NK-92 (cell line): ENCODE measurements around the gene SUPT20H.
"Not testable (repeated sequence)": the region's sequence is repeated elsewhere in the genome, so short reads cannot be mapped to it uniquely, and the experiment has no call there.

Experiments used
- DNase-seq: peaks from one replicate; lab custom pipeline; 2025; ENCODE audit not compliant: unreplicated experiment; lab: John Stamatoyannopoulos, UW

Gene SUPT20H

GRCh38 chr13:37070145-37070695, 10.7 kb upstream of the SUPT20H start:
- DNase-seq = no peak

- no peak for DNase-seq
Observed at GRCh38 chr13:37069597-37070103, 10.2 kb upstream of the SUPT20H start.

- DNase-seq = no peak
Observed at GRCh38 chr13:37068962-37069361, 9.5 kb upstream of the SUPT20H start.

- no peak for DNase-seq
Observed at GRCh38 chr13:37067874-37068273, 8.4 kb upstream of the SUPT20H start.

GRCh38 chr13:37065890-37066526, 6.5 kb upstream of the SUPT20H start:
- DNase-seq = no peak

GRCh38 chr13:37059848-37060192, 332 bp upstream of the SUPT20H start:
- DNase-seq = no peak

- not testable (repeated sequence) for DNase-seq
Observed at GRCh38 chr13:37056228-37056627, 3.3 kb downstream of the SUPT20H start.

GRCh38 chr13:37053111-37053510, 6.4 kb downstream of the SUPT20H start:
- not testable (repeated sequence) for DNase-seq

GRCh38 chr13:37049810-37050209, 9.7 kb downstream of the SUPT20H start:
- DNase-seq = no peak

- no peak for DNase-seq
Observed at GRCh38 chr13:37047846-37048245, 11.6 kb downstream of the SUPT20H start.

GRCh38 chr13:37047032-37047431, 12.5 kb downstream of the SUPT20H start:
- no peak for DNase-seq

GRCh38 chr13:37046062-37046461, 13.4 kb downstream of the SUPT20H start:
- DNase-seq = no peak

GRCh38 chr13:37040789-37041188, 18.7 kb downstream of the SUPT20H start:
- DNase-seq = no peak

- no peak for DNase-seq
Observed at GRCh38 chr13:37039896-37040295, 19.6 kb downstream of the SUPT20H start.

- no peak for DNase-seq
Observed at GRCh38 chr13:37037241-37037640, 22.2 kb downstream of the SUPT20H start.

GRCh38 chr13:37029617-37030016, 29.9 kb downstream of the SUPT20H start:
- DNase-seq = no peak

- DNase-seq = no peak
Observed at GRCh38 chr13:37027639-37028038, 31.8 kb downstream of the SUPT20H start.

GRCh38 chr13:37026771-37027170, 32.7 kb downstream of the SUPT20H start:
- no peak for DNase-seq

- no peak for DNase-seq
Observed at GRCh38 chr13:37023871-37024270, 35.6 kb downstream of the SUPT20H start.

GRCh38 chr13:37014609-37015008, 44.9 kb downstream of the SUPT20H start:
- no peak for DNase-seq

- DNase-seq = no peak
Observed at GRCh38 chr13:37011788-37012187, 47.7 kb downstream of the SUPT20H start.

GRCh38 chr13:37011002-37011401, 48.5 kb downstream of the SUPT20H start:
- DNase-seq = no peak

- DNase-seq = no peak
Observed at GRCh38 chr13:37010424-37010823, 49.1 kb downstream of the SUPT20H start.
